Epithelial cell of proximal tubule (primary cell): ENCODE results near the gene LIX1L. TPM values are rescaled to one million over a fixed set of nuclear protein-coding genes. Genes with fewer than 3 reads are reported as not detected.

Experiments
- DNase-seq: peaks from one replicate; pipeline ENCODE4 v3.0.0-alpha.2; 2011; ENCODE audit warnings: low read depth
- H3K4me3 ChIP-seq: 2 replicates; pipeline ENCODE4 v1.5.1; 2011; ENCODE audit warnings: low read depth, mild to moderate bottlenecking, low read length
- total RNA-seq: library from RNA; depleted of rRNA; stranded (reverse); fragments of >200 nt; gene quantifications from 2 replicates; pipeline ENCODE4 v1.2.3, GENCODE V29; 2015
- TF ChIP-seq, protein P1 (sequence below): conservative IDR thresholded peaks from 2 replicates; pipeline ENCODE4 v1.5.1; 2012; ENCODE audit warnings: low read depth, mild to moderate bottlenecking, low read length

The LIX1L gene
- total RNA-seq, 1 donor from 2014 or later, result 32.5 TPM

DNA sequence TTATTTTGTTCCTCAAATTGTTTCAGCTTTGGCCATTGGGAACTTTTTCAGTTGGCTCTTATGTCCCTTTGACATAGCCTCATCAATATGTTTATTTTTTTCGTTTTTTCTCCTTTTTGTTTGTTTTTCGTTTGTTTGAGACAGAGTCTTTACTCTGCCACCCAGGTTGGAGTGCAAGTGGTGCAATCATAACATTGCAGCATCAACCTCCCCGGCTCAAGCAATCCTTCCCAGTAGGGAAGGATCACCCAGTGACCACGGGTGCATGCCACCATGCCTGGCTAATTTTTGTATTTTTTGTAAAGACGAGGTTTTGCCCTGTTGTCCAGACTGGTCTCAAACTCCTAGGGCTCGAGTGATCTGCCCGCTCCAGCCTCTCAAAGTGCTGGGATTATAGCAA, 14.8 kb upstream of the LIX1L start:
- no peak overlapping the region for H3K4me3 ChIP-seq
- TF ChIP-seq, protein P1, sequence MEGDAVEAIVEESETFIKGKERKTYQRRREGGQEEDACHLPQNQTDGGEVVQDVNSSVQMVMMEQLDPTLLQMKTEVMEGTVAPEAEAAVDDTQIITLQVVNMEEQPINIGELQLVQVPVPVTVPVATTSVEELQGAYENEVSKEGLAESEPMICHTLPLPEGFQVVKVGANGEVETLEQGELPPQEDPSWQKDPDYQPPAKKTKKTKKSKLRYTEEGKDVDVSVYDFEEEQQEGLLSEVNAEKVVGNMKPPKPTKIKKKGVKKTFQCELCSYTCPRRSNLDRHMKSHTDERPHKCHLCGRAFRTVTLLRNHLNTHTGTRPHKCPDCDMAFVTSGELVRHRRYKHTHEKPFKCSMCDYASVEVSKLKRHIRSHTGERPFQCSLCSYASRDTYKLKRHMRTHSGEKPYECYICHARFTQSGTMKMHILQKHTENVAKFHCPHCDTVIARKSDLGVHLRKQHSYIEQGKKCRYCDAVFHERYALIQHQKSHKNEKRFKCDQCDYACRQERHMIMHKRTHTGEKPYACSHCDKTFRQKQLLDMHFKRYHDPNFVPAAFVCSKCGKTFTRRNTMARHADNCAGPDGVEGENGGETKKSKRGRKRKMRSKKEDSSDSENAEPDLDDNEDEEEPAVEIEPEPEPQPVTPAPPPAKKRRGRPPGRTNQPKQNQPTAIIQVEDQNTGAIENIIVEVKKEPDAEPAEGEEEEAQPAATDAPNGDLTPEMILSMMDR, result no peak
- no peak for DNase-seq

DNA sequence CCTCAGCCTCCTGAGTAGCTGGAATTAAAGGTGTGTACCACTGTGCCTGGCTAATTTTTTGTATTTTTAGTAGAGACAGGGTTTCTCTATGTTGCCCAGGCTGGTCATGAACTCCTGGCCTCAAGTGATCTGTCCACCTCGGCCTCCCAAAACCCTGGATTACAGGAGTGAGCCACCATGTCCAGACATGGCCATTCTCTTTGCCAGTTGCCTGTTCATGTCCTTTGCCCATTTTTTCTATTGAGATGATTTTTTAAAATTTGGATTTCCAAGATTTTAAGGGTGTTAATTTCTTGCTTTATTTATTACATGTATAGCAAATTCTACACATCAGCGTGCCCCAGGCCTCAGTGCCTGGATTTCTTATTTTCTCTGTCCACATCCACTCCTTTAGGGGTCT, 9.5 kb upstream of the LIX1L start:
- TF ChIP-seq, protein P1, result no peak
- no peak for DNase-seq
- H3K4me3 ChIP-seq, result no peak overlapping the region

DNA sequence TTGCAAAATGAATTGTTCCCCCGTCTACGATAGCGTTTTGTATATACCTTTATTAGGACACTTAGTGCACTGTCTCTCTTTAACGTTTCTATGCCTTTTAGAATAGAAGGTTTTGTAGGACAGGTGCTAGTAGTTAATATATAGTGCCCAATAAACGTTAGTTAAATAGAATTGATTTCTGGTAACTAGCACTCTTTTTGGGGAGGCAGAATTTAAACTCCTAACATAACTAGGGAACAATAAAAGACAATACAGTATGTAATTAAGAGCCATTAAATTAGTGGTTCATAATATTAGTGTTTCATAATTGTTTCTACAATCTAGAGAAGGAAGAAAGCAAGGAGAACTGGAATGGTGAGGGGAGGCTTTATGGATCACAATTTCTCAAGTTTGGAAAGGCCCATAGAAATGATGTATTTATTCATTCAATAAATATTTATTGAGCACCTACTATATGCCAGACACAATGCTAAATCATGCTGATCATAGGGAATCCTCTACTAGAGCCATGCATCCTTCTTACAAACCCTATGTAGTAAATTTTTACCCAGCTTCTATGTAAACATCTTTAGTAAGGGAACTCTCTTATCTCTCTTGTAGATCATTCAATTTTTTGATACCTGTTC, 7.4 kb upstream of the LIX1L start:
- DNase-seq, result no peak
- TF ChIP-seq, protein P1, result no peak
- peak overlapping the region; percentile 86 for H3K4me3 ChIP-seq

DNA sequence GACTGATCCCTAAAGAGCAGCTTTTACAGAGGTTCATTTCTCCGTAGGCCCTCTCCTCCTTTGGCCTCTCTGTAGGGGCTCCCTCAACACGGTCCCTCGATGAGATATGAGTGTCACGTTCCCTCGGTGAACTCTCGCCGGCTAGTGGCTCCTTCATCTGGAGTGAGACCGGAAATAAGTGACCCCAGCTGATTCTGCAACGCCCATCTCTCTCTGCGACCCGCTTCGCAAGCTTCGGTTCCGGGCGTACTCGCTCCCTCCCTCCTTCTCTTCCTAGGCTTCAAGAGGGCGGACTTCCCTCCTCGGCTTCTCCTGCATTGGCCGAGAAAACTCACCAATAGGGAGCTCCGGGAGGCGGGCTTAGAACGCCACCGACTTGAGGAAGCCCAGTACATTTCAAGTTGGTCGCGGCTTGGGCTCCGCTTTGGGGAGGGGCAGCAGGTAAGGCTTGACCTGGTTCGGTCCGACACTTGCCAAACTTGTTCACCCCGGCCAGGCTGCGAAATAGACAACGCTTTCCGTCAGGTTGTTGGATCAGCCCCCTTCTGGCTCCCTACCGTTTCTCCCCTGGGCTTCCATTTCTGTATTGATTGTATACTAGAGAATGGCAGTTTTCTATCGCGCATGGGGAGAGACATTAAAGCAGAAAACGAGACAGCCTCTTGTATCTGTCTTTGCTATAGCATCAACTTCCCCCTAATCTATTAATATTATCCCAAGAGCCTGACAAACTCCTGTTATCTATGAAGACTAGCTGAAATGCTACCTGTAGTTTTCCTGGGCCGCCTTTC, 6.7 kb upstream of the LIX1L start, which contains the start of the genes ANKRD34A and POLR3GL:
Gene ANKRD34A, minus strand, starts transcription at position 248 of the 791 bp plus-strand sequence. CDS start 2,816 bp downstream, outside the sequence.
Gene POLR3GL, plus strand, starts transcription at position 363 of the 791 bp plus-strand sequence. CDS start 10,176 bp downstream, outside the sequence.
- TF ChIP-seq, protein P1, result no peak
- H3K4me3 ChIP-seq, result peak within 1 kb of the TSS; percentile 86
- DNase-seq, result peak; percentile 70

DNA sequence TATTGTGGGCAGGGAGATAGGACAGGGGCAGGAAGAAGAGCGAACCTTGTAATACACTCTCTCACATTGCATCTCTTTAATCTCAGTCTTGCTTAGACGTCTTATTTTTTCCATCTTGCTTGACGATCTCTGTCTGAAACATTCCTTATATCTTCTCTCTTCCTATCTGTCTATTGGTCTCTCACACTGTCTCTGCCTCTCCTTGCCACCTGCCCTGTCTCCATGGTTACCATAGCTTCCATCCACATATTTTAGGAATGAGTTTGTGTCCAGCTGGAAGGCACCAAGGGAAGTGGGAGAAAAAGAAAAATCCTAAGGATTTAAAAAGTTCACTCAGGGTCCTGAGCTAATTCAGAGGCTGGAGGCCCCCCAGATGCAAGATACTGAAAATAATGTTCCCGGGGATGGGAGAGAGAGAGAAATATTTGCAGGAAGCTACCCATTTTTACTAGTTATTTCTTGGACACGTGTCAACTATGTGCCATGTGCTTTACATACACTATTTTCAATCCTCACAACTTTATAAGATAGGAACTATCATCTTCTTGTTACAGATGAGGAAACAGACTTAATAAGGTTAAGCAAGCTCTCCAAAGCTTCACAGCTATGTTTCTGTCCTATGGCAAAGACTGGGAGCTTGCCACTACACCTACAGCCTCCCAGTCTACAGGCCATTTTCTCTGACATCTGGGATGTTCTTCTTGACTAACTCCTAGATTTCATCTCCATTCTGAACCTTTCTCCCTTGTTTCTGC, 5.6 kb upstream of the LIX1L start:
- peak overlapping the region; percentile 86 for H3K4me3 ChIP-seq
- no peak for DNase-seq
- TF ChIP-seq, protein P1, result no peak

DNA sequence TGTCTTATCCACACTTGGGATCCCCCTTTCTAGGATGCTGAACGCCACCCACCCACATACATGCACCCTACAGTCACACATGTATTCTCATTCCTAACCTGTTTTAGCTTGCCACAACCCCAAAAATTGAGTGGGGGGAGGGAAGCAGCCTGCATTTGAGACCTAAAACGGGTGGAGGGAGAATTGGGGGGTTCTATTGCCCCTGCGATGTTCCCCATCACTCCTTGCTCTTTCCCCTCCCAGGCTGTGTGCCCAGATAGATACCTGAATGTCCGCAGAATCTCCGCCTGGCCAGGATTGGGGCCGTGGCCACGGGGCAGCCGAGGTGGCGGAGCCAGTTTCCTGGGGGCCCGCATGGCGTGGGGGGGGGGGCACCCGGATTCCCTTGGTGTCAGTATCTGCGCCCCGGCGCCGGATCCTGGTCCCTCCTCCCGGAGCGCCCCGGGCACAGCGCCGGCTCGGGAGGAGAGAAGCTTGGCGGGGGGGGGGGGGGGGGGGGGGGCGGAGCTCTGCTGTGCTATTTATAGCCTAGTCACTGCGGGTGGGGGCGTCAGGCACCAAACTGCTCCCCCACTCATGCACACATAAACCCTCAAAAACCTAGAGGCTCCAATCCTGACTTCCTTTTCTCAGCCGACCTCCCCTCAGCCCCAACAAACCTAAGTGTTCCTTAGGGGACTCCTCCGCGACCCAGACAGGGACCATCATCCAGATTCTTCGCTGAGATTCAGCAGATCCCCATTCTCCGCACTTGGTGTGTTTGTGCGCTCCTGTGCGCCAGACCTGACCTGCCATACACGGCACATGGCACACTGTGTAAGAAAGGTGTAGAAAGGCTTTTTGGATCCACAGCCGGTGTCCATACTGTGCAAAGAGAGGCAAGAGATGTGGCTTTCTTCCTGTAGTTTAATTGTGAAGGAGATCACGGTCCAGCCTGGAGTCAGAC, 4.6 kb upstream of the LIX1L start:
- TF ChIP-seq, protein P1, result no peak
- DNase-seq, result no peak

More for the DNA sequence above, 4.6 kb upstream of the LIX1L start:
- peak overlapping the region; percentile 78 for H3K4me3 ChIP-seq
